IMR-90 (cell line): ENCODE measurements around the gene PPM1F.

Source experiments
- CEBPB ChIP-seq: IDR thresholded peaks from 2 replicates; pipeline ENCODE4 v1.6.1; 2012; ENCODE audit warnings: low read depth, low read length, improper control_type of control experiment
- CTCF ChIP-seq: conservative IDR thresholded peaks from 2 replicates; pipeline ENCODE4 v1.5.1; 2012; ENCODE audit warnings: mild to moderate bottlenecking, low read depth, low read length, improper control_type of control experiment
- ELK1 ChIP-seq: fragments of 150-350 bp; IDR thresholded peaks from 2 replicates; pipeline ENCODE4 v1.6.1; 2016; ENCODE audit warnings: low read depth, mild to moderate bottlenecking, low read length, moderate library complexity, borderline replicate concordance
- FOS ChIP-seq: fragments of 150-350 bp; IDR thresholded peaks from 2 replicates; pipeline ENCODE4 v1.6.1; 2016; ENCODE audit warnings: low read depth, low read length
- MAFK ChIP-seq: IDR thresholded peaks from 2 replicates; pipeline ENCODE4 v1.6.1; 2012; ENCODE audit warnings: low read depth, low read length, improper control_type of control experiment
- NFE2L2 ChIP-seq: fragments of 150-350 bp; IDR thresholded peaks from 2 replicates; pipeline ENCODE4 v1.6.1; 2016; ENCODE audit warnings: low read depth, mild to moderate bottlenecking, low read length
- POLR2A ChIP-seq: IDR thresholded peaks from 2 replicates; pipeline ENCODE4 v1.6.1; 2012; ENCODE audit warnings: mild to moderate bottlenecking, low read depth, low read length
- RAD21 ChIP-seq: IDR thresholded peaks from 2 replicates; pipeline ENCODE4 v1.6.1; 2012; ENCODE audit warnings: low read length, improper control_type of control experiment
- RFX5 ChIP-seq: IDR thresholded peaks from 2 replicates; pipeline ENCODE4 v1.8.0; 2012; ENCODE audit warnings: low read depth, mild to moderate bottlenecking, low read length, moderate library complexity
- USF2 ChIP-seq: fragments of 150-350 bp; IDR thresholded peaks from 2 replicates; pipeline ENCODE4 v1.6.1; 2017; ENCODE audit warnings: mild to moderate bottlenecking, antibody characterized with exemption, low read length, low read depth

GRCh38 chr22:21991304-21991596 is 38.6 kb upstream of the PPM1F start:
- TF ChIP-seq POLR2A (no peak), CTCF (no peak), USF2 (no peak), FOS (no peak), ELK1 (no peak), RFX5 (no peak), MAFK (no peak), NFE2L2 (no peak), RAD21 (no peak), CEBPB (no peak)
